K562 (cell line): Measurements from ENCODE around the gene PSRC1.

ENCODE experiments used
- HCFC1 ChIP-seq: IDR thresholded peaks from 2 replicates; pipeline ENCODE4 v1.6.1; 2012; ENCODE audit warnings: low read depth, low read length, improper control_type of control experiment
- HDAC2 ChIP-seq: fragments of 450-650 bp; IDR thresholded peaks from 2 replicates; pipeline ENCODE4 v1.6.1; 2016; ENCODE audit warnings: mild to moderate bottlenecking
- HNRNPL ChIP-seq: fragments of 200-400 bp; formaldehyde crosslinking; IDR thresholded peaks from 2 replicates; pipeline ENCODE4 v1.6.1; 2017; ENCODE audit warnings: low read depth, mild to moderate bottlenecking, low read length
- NFATC3 ChIP-seq: fragments of 450-650 bp; IDR thresholded peaks from 2 replicates; pipeline ENCODE4 v1.6.1; 2017; ENCODE audit warnings: mild to moderate bottlenecking
- NR2C2 ChIP-seq, 2 experiments: fragments of 200-800 bp in 1 of 2; sonication (Bioruptor generic) in 1 of 2; sonication (generic) in 1 of 2; formaldehyde crosslinking in 1 of 2; IDR thresholded peaks; 2 replicates each; pipeline versions ENCODE4 v1.6.1 to v1.8.0; 2016 to 2022; ENCODE audit warnings: mild to moderate bottlenecking in 1 of 2, missing compliant biosample characterization in 1 of 2, missing genetic modification characterization in 1 of 2, missing genetic modification reagents in 1 of 2
- NRF1 ChIP-seq, 2 experiments: fragments of 450-650 bp; IDR thresholded peaks in 1 of 2; conservative IDR thresholded peaks in 1 of 2; 2 replicates each; pipeline ENCODE4 v1.6.1; 2014; ENCODE audit warnings: mild to moderate bottlenecking in 2 of 2
- POLR2A ChIP-seq: fragments of 450-650 bp; conservative IDR thresholded peaks from 2 replicates; pipeline ENCODE4 v1.6.1; 2016
- TAF1 ChIP-seq: IDR thresholded peaks from 2 replicates; pipeline ENCODE4 v1.6.1; 2011; ENCODE audit warnings: mild to moderate bottlenecking, low read length, moderate library complexity; ENCODE audit not compliant: insufficient read depth, control insufficient read depth, severe bottlenecking; ENCODE audit errors: extremely low read depth
- TARDBP ChIP-seq: fragments of 450-650 bp; IDR thresholded peaks from 2 replicates; pipeline ENCODE4 v1.6.1; 2016
- ZFP36 ChIP-seq: fragments of 150-350 bp; IDR thresholded peaks from 2 replicates; pipeline ENCODE4 v1.6.1; 2018; ENCODE audit warnings: low read length, low read depth; ENCODE audit not compliant: partially characterized antibody
- ZNF184 ChIP-seq: sonication (generic); formaldehyde crosslinking; IDR thresholded peaks from 2 replicates; pipeline ENCODE4 v1.5.0; 2020; ENCODE audit warnings: missing genetic modification reagents
- TF ChIP-seq, protein P1 (sequence below), 2 experiments: fragments of 450-650 bp in 1 of 2; sonication (generic) in 1 of 2; formaldehyde crosslinking; conservative IDR thresholded peaks; 2 replicates each; pipeline versions ENCODE4 v1.4.0 to v1.8.1; 2020 to 2022; ENCODE audit warnings: mild to moderate bottlenecking in 1 of 2, missing genetic modification reagents in 1 of 2
- TF ChIP-seq, protein P2 (sequence below), 3 experiments: IDR thresholded peaks in 2 of 3; conservative IDR thresholded peaks in 1 of 3; 2 replicates each; pipeline ENCODE4 v1.5.1; 2011 to 2012; ENCODE audit warnings: low read length in 3 of 3, mild to moderate bottlenecking in 3 of 3, control low read depth in 2 of 3, improper control_type of control experiment in 1 of 3, inconsistent platforms in 1 of 3, low read depth in 1 of 3, mixed read lengths in 1 of 3, moderate library complexity in 1 of 3; ENCODE audit not compliant: insufficient read depth in 2 of 3

DNA sequence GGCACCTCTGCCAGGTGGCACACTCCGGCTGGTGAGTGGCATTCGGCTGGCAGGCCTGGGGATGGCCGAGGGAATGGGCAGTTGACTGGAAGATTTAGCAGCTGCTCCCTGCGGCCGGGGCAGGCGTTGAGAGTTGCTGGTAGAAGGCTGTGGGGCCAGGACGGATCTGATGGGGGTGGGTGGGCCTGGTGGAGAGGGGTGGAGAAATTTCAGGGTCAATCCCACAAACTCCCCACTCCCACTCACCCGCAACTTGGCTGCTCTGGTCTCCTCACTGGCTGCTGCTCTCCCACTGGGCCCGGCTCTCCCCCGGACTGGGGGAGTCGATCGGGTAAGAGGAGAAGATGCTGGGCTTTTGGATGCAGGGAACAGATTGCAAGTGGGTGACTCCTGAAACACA, 2.1 kb downstream of the PSRC1 start:
- TF ChIP-seq, protein P1, sequence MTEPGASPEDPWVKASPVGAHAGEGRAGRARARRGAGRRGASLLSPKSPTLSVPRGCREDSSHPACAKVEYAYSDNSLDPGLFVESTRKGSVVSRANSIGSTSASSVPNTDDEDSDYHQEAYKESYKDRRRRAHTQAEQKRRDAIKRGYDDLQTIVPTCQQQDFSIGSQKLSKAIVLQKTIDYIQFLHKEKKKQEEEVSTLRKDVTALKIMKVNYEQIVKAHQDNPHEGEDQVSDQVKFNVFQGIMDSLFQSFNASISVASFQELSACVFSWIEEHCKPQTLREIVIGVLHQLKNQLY (CRISPR knock-in tag; conservative IDR thresholded peaks at IDR 0.05), result no peak
- no peak for TF ChIP-seq HNRNPL
- no peak for TF ChIP-seq NFATC3
- no peak for TF ChIP-seq ZNF184 (CRISPR knock-in tag)
- no peak for TF ChIP-seq POLR2A
- TF ChIP-seq, protein P2, sequence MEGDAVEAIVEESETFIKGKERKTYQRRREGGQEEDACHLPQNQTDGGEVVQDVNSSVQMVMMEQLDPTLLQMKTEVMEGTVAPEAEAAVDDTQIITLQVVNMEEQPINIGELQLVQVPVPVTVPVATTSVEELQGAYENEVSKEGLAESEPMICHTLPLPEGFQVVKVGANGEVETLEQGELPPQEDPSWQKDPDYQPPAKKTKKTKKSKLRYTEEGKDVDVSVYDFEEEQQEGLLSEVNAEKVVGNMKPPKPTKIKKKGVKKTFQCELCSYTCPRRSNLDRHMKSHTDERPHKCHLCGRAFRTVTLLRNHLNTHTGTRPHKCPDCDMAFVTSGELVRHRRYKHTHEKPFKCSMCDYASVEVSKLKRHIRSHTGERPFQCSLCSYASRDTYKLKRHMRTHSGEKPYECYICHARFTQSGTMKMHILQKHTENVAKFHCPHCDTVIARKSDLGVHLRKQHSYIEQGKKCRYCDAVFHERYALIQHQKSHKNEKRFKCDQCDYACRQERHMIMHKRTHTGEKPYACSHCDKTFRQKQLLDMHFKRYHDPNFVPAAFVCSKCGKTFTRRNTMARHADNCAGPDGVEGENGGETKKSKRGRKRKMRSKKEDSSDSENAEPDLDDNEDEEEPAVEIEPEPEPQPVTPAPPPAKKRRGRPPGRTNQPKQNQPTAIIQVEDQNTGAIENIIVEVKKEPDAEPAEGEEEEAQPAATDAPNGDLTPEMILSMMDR (IDR thresholded peaks at IDR 0.05 in 2 of 3, conservative IDR thresholded peaks at IDR 0.05 in 1 of 3; ENCODE audit: insufficient read depth in 2 of 3, low read depth in 1 of 3, low read length in 3 of 3), result no peak
- no peak for TF ChIP-seq HDAC2
- no peak for TF ChIP-seq HCFC1
- TF ChIP-seq TAF1, result no peak
- no peak for TF ChIP-seq NR2C2 (CRISPR knock-in tag; IDR thresholded peaks at IDR 0.05)
- no peak for TF ChIP-seq NR2C2 (tag; IDR thresholded peaks at IDR 0.05)
- TF ChIP-seq TARDBP, result no peak
- TF ChIP-seq NRF1 (conservative IDR thresholded peaks at IDR 0.05 in 1 of 2, IDR thresholded peaks at IDR 0.05 in 1 of 2), result no peak
- TF ChIP-seq ZFP36, result no peak
